Measurements from ENCODE around the gene EFEMP2.
A peak's percentile ranks its signal among the peaks of the same experiment; 100 is the strongest.
"Not testable (repeated sequence)": the region's sequence is repeated elsewhere in the genome, so short reads cannot be mapped to it uniquely, and the experiment has no call there.

The EFEMP2 gene

GRCh38 chr11:65853246-65853979 is 19.2 kb downstream of the EFEMP2 start:
- no peak for DNase-seq

DNA sequence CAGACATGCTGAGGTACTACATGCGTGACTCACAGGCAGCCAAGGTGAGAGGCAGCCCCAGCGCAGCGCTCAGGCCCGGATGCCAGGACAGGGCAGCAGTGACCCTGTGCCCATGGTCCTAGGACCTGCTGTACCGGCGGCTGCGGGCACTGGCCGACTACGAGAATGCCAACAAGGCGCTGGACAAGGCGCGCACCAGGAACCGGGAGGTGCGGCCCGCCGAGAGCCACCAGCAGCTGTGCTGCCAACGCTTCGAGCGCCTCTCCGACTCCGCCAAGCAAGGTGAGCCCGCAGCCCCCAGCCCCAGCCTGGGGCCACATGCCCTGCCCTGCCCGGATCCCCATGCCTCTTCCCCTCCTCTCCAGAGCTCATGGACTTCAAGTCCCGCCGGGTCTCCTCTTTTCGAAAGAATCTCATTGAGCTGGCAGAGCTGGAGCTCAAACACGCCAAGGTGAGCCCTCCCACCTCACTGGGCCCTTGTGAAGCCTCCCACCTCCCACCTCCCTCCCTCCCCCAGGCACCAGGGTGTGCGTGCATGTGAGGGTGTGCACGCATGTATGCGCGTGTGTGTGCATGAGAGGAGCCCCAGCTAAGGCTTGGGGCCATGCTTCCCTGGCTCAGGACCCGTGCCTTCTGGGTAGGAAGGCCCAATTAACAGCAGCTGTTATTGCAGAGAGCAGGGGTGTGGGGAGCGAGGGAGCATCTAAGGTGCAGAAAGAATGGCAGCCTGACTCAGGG is 19.9 kb downstream of the EFEMP2 start:
- DNase-seq, result no peak

DNA sequence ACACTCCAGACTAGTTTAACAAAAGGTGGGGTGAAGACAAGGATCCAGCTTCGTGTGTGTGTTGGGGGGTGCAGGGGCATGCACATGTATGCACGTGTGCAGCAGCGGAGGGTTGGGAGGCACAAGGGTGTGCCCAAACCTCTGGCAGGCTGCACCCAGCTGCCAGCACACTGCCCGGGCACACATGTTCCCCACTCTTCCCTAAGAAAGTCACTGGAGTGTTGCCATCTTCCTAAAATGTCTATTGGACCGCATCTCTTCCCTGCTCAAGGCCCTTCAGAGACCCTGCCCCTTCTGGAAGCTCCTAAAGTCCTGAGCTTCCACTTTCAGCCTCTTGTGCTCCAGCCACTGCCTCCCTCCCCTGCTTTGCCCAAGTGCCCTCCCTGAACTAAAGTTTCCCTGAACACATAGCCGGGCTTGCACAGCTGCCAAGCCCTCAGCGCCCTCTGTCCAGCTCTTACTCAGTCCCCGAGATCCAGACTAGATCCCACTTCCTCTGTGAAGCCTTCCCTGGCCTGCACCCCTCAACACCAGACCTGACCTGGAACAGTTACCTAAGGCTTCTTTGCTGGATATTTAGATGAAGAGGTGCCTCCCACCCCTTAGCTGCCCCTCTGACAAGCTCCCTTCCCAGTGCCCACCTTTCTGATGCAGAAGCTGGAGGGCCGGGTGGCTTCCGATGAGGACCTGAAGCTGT is 20.6 kb downstream of the EFEMP2 start:
- DNase-seq, result no peak

- peak; percentile 61 for DNase-seq
Measured at GRCh38 chr11:65851083-65851579, 21.5 kb downstream of the EFEMP2 start.

DNA sequence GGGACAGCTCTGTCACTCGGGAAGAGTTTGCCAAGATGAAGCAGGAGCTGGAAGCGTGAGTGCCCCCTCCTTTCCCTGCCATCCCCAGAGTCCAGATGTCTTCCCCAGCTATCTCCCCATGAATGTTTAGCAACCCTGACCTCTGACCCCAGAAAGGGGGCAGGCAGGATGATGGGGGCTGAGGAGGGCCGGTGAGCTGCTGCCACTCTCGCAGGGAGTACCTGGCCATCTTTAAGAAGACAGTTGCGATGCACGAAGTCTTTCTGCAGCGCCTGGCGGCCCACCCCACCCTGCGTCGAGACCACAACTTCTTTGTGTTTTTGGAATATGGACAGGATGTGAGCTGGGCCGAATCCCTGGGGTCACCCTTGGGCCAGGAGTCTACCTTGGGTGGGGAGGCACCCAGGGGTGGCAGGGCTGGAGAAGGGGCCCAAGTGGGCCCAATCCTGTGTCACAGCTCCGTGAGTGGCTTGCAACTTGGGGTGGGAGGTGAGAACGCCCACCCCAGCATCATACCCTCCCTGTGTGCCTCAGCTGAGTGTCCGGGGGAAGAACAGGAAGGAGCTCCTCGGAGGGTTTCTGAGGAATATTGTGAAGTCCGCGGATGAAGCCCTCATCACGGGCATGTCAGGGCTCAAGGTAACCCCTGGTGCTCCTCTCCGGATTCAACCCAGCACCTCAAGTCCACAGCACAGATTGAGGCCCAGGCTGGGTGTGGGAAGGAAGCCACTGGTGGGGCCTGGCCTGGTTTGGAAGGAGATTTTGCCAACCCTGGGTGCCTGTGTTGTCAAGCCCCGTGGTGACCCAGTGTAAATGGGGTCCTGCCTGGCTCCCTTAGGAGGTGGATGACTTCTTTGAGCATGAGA is 22.1 kb downstream of the EFEMP2 start:
- DNase-seq, result no peak

DNA sequence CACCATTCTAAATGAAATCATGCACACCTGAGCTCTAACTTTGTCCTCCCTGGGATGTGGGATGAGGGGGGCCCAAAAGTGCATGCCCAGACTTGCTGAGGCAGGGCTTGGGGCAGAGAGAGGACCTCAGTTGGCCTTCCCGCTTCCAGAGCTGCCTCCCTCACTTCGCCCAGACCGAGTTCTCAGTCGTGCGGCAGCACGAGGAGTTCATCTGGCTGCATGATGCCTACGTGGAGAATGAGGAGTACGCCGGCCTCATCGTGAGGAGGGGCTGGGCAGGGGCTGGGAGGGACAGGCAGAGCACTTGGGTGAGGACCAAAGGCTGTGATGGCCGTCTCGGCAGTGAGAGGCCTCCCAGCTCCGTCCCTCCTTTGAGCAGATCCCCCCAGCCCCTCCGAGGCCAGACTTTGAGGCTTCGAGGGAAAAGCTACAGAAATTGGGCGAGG is 22.8 kb downstream of the EFEMP2 start:
- DNase-seq, result no peak

- DNase-seq, result no peak
Measured at GRCh38 chr11:65849366-65849765, 23.2 kb downstream of the EFEMP2 start.

DNA sequence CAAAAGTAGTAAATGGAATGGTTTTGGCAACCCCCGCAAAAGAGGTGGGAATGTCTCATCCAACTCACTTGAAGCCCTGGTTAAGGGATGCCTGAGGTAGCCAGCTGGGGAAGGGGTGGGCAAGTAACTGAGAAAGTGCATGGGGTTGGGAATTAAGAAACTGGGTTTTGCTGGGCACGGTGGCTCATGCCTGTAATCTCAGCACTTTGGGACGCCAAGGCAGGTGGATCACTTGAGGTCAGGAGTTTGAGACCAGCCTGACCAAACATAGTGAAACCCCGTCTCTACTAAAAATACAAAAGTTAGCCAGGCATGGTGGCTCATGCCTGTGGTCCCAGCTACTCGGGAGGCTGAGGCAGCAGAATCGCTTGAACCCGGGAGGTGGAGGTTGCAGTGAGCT is 23.9 kb downstream of the EFEMP2 start:
- not testable (repeated sequence) for DNase-seq

- DNase-seq, result no peak
Measured at GRCh38 chr11:65847746-65848145, 24.9 kb downstream of the EFEMP2 start.

DNA sequence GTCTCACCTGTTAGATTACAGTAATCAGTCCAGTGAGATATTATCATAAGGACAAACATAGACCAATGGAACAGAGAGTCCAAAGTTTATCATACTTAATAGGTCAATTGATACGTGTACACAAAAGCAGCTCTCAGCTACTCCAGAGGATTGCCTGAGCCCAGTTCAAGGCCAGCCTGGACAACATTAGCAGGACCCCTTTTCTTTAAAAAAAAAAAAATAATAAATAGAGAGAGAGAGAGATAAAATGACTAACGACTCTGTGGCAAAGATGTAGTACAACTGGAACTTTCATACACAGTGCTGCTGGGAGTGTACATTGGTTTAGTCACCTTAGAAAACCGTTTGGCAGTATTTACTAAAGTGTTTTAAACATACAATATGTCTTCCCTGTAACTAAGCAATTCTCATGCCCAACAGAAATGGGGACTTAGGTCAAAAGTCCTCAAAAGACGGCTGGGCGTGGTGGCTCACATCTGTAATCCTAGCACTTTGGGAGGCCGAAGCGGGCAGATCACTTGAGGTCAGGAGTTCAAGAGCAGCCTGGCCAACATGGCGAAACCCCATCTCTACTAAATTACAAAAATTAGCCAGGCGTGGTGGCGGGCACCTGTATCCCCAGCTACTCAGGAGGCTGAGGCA is 28.2 kb downstream of the EFEMP2 start:
- no peak for DNase-seq

DNA sequence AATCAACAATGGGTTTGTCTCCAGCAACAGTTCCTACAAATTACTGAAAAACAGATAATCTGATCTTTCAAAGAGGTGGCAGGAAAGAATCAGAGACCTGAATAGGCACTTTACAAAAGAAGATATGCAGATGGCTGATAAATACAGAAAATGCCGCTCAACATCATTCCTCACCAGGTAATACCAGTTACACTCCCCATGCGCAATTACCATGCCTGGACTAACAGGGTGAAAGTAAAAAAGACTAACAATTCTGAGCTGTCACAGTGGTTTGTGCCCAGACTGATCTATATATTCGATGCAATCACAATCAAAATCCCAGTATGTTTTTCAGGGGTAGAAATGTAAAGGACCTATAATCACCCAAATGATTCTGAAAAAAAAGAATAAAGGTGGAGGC is 28.8 kb downstream of the EFEMP2 start:
- DNase-seq, result no peak

DNA sequence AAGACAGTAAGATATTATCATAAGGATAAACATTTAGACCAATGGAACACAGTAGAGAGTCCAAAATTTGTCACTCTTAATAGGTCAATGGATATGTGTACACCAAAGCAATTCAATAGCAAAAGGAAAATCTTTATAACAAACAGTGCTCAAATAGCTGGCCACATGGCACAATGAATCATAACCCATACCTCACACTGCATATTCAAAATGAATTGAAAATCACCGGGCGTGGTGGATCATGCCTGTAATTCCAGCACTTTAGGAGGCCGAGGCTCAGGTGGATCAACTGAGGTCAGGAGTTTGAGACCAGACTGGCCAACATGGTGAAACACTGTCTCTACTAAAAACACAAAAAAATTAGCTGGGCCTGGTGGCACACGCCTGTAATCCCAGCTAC is 30.5 kb downstream of the EFEMP2 start:
- no peak for DNase-seq

DNA sequence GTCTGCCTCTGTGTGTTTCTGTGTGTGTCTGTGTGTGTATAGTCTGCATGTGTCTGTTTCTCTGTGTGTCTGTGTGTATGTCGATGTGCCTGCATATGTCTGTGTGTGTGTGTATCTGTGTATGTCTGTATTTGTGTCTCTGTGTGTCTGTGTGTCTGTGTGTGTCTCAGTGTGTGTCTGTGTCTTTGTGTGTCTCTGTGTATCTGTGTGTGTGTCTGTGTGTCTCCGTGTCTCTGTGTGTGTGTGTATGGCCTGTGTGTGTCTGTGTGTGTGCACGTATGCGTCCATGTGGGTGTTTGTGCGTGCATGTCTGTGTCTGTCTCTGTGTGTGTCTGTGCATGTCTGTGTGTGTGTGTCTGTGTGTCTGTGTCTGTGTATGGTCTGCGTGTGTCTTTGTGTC is 38.4 kb downstream of the EFEMP2 start:
- DNase-seq, result no peak

DNA sequence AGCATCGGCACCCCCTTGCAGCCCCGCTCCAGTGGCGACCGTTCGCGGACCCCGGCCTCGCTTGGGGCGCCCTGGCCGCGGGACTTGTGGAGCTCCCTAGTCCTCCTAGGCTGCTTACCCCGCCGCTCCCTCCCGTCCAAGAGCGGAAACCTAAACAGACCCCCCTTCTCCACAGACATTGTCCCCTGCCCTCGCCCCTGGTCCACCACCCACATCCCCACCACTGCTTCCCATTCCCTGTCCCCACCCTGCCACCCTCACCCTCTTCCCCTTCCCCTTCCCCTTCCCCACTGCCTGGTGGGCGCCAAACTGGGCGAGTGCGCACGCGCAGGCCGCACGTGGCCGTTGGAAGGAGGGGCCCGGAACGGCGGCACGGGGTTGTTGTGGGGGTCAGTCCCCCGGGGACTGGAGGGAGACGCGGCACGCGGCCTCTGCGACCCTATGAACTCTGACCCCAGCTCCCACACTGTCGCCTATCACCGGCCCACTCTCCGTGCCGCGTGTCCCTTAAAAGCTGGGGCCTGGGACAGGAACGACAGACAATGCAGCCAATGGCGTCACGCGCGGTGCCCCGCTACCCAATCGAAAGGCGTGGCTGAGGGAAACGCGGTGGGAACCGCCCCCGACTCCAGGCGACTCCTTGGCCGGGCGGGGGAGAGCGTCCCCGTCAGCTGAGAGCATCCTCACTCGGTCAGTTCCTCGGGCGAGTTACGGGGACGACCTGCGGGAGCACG is 39.1 kb downstream of the EFEMP2 start, which contains the start of gene SNX32:
SNX32 (plus strand) TSS at position 667 of the 734 bp plus-strand sequence. CDS start 103 bp downstream, outside the sequence.
- DNase-seq, result peak; percentile 98

DNA sequence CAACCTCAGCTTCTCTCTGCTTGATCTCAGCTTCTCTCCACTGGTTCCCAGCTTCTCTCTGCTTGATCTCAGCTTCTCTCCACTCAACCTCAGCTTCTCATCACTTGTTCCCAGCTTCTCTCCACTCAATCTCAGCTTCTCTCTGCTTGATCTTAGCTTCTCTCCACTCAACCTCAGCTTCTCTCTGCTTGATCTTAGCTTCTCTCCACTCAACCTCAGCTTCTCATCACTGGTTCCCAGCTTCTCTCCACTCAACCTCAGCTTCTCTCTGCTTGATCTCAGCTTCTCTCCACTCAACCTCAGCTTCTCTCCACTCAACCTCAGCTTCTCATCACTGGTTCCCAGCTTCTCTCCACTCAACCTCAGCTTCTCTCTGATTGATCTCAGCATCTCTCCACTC is 40.4 kb downstream of the EFEMP2 start:
- not testable (repeated sequence) for DNase-seq

DNA sequence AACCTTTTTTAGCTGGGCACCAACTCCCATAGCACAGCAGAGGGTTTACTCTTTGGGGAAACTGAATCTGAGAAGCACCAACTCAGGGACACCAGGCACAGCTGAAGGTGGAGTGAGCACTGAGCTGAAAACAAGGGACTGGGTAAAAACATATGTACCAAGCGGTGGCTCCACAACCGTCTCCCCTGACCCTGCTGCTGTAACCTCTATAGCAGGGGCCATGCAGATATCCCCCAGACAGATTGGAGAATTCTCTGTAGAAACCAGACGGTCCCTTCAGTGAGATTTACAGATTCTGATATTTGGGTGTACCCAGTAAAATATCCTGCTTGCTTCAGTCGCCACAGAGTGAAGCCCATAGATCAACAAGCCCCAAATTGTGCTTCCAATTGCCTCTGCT is 43.1 kb downstream of the EFEMP2 start:
- DNase-seq, result no peak

- no peak for DNase-seq
Measured at GRCh38 chr11:65826984-65827735, 45.4 kb downstream of the EFEMP2 start.

DNA sequence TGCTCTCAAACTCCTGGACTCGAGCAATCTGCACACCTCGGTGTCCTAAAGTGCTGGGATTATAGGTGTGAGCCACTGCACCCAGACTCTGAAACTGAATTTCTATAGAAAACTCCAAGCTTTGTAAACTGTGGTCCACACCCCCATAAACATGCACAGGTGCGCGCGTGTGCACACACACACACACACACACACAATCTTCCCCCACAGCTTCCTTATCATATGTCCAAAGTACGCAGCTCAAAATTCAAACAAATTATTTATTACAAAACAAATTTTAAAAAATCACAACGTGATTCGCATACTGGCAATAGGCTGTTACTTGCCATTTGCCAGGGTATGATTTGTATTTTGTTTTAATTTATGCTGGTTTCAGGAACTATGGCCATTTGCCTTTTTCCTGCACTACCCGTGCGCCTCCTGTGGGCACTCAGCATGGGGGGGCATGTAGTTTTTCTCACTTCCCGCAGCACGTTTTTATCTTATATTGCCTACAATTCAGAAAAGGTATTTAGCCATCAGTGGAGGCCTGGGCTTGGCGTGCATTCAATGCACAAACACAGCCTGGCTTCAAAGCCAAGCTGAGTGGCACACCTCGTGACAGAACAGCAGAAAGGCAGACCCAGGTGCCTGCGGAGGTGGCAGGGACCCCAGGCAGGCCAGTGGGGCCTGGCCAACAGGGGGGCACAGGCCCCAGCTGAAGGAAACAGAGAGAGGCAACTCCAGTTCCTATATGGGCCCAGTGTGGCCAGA is 49.6 kb downstream of the EFEMP2 start:
- DNase-seq, result no peak

GRCh38 chr11:65821107-65821506 is 51.5 kb downstream of the EFEMP2 start:
- DNase-seq, result no peak
